ENCODE measurements around the gene MSRB1. TPM values are rescaled to one million over a fixed set of nuclear protein-coding genes. Genes with fewer than 3 reads are reported as not detected.
"Not testable (repeated sequence)": the region's sequence is repeated elsewhere in the genome, so short reads cannot be mapped to it uniquely, and the experiment has no call there.

The MSRB1 gene
- total and polyA plus RNA-seq, 11 donors, result 12.4 to 70.2 (median 33.7) TPM

DNA sequence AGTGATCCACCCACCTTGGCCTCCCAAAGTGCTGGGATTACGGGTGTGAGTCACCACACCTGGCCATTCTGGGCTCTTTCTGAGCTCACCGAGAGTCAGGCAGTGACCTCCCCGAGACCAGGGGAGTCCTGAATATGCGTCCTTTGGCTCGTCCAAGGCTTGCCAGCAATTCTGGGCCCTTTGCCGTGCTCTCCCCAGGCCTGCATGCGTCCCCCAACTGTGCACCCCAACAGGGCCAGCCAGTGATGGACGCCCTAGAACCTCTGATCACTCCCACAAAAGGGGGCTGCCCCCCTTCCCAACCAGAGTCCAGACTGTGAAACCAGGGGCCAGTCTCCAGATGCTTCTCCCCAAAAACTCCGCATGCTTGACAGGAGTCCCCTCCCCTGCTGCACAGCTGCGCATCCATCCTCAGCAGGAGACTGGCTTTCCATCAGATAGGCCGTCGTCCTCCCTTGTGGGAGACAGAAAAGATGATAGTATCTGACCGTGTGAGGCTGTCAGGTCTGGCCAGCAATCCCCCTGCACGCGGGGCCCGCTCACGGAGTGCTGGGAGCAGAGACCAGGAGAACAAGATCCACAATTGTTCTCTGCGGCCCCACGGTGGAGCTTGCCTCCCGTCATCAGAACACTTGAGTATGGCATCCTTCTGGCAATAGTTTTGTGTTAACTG is 40.3 kb downstream of the MSRB1 start:
- no peaks in the 10 kb centered on the region for H3K4me1 ChIP-seq
- H3K27ac ChIP-seq, result no peak overlapping the region
- TF ChIP-seq POLR2A (IDR thresholded peaks at IDR 0.05), result no peak
- TF ChIP-seq, protein P1, sequence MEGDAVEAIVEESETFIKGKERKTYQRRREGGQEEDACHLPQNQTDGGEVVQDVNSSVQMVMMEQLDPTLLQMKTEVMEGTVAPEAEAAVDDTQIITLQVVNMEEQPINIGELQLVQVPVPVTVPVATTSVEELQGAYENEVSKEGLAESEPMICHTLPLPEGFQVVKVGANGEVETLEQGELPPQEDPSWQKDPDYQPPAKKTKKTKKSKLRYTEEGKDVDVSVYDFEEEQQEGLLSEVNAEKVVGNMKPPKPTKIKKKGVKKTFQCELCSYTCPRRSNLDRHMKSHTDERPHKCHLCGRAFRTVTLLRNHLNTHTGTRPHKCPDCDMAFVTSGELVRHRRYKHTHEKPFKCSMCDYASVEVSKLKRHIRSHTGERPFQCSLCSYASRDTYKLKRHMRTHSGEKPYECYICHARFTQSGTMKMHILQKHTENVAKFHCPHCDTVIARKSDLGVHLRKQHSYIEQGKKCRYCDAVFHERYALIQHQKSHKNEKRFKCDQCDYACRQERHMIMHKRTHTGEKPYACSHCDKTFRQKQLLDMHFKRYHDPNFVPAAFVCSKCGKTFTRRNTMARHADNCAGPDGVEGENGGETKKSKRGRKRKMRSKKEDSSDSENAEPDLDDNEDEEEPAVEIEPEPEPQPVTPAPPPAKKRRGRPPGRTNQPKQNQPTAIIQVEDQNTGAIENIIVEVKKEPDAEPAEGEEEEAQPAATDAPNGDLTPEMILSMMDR (IDR thresholded peaks at IDR 0.05), result no peak
- intact Hi-C loops (cut with DNase I), result loop anchor here in 1 of 10 donors (5.0 kb wide), 1 partner anchor 35 kb away; no protein-coding TSS in a partner anchor
- no peaks in the 10 kb centered on the region for H3K36me3 ChIP-seq
- no peak for DNase-seq
- no peaks in the 10 kb centered on the region for H3K9me3 ChIP-seq
- ATAC-seq, result no peak
- H3K4me3 ChIP-seq, result no peak overlapping the region
- peaks cover 0 to 31% (median 16%) of the 10 kb centered on the region in 9 donors for H3K27me3 ChIP-seq
- WGBS, 4 donors, result 62 to 70% (median 69%) methylated on average over 15 to 20 of the region's 20 CpGs

DNA sequence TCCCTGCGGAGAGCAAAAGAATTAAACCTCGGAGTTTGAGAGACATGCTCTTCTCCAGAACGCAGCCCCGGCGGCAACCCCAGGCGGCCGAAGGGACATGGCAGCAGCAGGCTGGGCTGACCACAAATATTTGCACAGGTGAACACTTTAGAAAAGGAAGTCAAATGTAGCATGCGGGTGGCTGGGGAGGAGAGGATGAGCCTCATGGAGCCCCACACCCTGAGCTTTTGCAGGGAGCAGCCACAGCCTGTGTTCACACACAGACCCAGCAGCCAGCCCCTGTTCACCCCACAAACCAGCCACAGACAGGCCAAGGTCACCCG is 42.6 kb downstream of the MSRB1 start:
- no peak overlapping the region for H3K27ac ChIP-seq
- DNase-seq, result no peak
- intact Hi-C loops (cut with DNase I), result loop anchor here in 1 of 10 donors (5.0 kb wide), 1 partner anchor 33 kb away; no protein-coding TSS in a partner anchor
- H3K36me3 ChIP-seq, result no peaks in the 10 kb centered on the region
- H3K4me1 ChIP-seq, result no peaks in the 10 kb centered on the region
- peaks cover 0 to 19% (median 9%) of the 10 kb centered on the region in 9 donors for H3K27me3 ChIP-seq
- no peak overlapping the region for H3K4me3 ChIP-seq
- WGBS, 4 donors, result 85 to 91% (median 89%) methylated on average over 8 to 9 of the region's 9 CpGs
- no peaks in the 10 kb centered on the region for H3K9me3 ChIP-seq
- no peak for ATAC-seq
- TF ChIP-seq, protein P1 (IDR thresholded peaks at IDR 0.05), result no peak
- no peak for TF ChIP-seq POLR2A (IDR thresholded peaks at IDR 0.05)

DNA sequence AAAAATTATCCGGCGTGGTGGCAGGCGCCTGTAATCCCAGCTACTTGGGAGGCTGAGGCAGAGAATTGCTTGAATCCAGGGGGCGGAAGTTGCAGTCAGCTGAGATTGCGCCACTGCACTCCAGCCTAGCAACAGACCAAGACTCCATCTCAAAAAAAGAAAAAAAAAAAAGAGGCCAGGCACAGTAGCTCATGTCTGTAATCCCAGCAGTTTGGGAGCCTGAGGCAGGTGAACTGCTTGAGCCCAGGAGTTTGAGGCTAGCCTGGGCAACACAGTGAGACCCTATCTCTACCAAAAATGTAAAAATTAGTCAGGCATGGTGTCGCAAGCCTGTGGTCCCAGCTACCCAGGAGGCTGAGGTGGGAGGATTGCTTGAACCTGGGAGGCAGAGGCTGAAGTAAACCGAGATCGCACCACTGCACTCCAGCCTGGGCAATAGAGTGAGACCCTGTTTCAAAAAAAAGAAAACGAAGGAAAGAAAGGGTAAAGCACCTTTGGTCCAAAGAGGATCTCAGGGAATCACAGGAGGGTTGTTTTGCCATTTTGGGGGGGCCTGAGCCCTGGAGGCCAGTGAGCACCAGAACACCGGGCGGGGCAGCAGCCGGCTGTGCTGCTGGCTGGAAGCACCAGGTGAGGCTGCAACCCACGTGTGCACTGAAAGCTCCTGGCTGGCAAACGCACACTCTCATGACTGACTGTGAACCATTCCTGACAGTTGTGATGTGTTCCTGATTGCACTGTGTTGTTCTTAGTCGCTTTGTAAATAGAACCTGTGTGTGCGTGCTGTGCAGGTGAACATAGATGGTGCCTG is 43.2 kb downstream of the MSRB1 start:
- Histone ChIP-seq H3K9me3 (no peaks in the 10 kb centered on the region), H3K27me3 (peaks cover 0 to 19% (median 9%) of the 10 kb centered on the region in 9 donors), H3K36me3 (no peaks in the 10 kb centered on the region), H3K27ac (no peak overlapping the region), H3K4me1 (no peaks in the 10 kb centered on the region), H3K4me3 (no peak overlapping the region)
- TF ChIP-seq, protein P1 (IDR thresholded peaks at IDR 0.05), result no peak
- TF ChIP-seq POLR2A (IDR thresholded peaks at IDR 0.05), result no peak
- ATAC-seq (no peak), DNase-seq (peak in 1 of 5 donors; percentile 9)
- WGBS, 4 donors, result 78 to 87% (median 84%) methylated on average over 16 of the region's 16 CpGs
- intact Hi-C loops (cut with DNase I), result loop anchor here in 1 of 10 donors (5.0 kb wide), 1 partner anchor 33 kb away; no protein-coding TSS in a partner anchor

DNA sequence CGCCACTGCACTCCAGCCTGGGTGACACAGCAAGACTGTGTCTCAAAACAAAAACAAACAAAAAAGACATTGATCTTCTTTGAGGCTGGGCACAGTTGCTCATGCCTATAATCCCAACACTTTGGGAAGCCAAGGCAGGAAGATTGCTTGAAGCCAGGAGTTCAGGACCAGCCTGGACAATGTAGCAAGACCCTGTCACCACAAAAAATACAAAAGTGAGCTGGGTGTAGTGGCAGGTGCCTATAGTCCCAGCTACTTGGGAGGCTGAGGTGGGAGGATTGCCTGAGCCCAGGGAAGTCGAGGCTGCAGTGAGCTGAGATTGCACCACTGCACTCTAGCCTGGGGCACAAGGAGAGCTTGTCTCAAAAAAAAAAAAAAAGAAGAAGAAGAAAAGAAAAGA is 45.3 kb downstream of the MSRB1 start:
- H3K27ac ChIP-seq; intact Hi-C loops (cut with DNase I); H3K9me3 ChIP-seq; DNase-seq; H3K36me3 ChIP-seq; ATAC-seq; H3K4me3 ChIP-seq; H3K4me1 ChIP-seq: not testable (repeated sequence)
- H3K27me3 ChIP-seq, result peaks cover 0 to 30% (median 6%) of the 10 kb centered on the region in 9 donors
- 61 to 86% (median 79%) methylated on average over 2 of the region's 2 CpGs for WGBS, 4 donors
